Lower leg skin (tissue), 3 donors: ENCODE results near the gene ARHGAP15.

Source experiments
- POLR2A ChIP-seq, 2 donors: fragments of 450-650 bp; IDR thresholded peaks; one replicate each; pipeline ENCODE4 v1.6.1; 2016 to 2017; ENCODE audit warnings: antibody characterized with exemption in 2 of 2, mild to moderate bottlenecking in 1 of 2, moderate library complexity in 1 of 2
- TF ChIP-seq, protein P1 (sequence below), 3 donors: fragments of 450-650 bp; IDR thresholded peaks; one replicate each; pipeline ENCODE4 v1.5.1; 2016; ENCODE audit warnings: antibody characterized with exemption in 3 of 3, mild to moderate bottlenecking in 3 of 3, moderate library complexity in 2 of 3

DNA sequence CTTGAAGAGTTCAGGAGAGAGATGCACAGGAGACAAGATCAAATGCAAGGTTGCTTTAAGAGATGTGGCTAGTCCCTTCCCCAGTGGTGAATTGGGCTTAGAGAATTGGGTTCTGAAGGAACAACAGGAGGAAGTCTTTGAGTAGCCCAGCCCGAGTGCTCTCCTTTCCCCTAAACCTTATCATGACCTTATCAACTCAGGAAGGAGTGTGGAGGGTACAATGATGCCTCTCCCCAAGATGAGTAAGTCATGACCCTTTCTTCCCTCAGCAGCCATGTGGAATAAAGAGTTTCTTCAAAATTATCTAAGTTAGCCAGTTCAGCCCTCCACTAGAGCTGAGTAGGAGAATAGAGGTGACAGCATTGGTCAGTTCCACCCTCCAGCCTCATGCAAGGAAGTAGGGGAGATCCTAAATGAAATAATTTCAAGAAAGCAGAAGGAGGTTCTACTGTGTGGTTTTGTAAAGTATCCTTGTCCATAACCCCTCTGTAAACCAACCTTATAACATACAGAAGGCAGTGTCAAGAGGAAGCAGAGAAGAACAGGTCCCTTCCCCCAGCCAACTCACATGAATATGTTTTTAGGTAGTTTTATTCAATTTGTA is 88.4 kb downstream of the ARHGAP15 start:
- TF ChIP-seq, protein P1, sequence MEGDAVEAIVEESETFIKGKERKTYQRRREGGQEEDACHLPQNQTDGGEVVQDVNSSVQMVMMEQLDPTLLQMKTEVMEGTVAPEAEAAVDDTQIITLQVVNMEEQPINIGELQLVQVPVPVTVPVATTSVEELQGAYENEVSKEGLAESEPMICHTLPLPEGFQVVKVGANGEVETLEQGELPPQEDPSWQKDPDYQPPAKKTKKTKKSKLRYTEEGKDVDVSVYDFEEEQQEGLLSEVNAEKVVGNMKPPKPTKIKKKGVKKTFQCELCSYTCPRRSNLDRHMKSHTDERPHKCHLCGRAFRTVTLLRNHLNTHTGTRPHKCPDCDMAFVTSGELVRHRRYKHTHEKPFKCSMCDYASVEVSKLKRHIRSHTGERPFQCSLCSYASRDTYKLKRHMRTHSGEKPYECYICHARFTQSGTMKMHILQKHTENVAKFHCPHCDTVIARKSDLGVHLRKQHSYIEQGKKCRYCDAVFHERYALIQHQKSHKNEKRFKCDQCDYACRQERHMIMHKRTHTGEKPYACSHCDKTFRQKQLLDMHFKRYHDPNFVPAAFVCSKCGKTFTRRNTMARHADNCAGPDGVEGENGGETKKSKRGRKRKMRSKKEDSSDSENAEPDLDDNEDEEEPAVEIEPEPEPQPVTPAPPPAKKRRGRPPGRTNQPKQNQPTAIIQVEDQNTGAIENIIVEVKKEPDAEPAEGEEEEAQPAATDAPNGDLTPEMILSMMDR (IDR thresholded peaks at IDR 0.05) = no peak
- TF ChIP-seq POLR2A (IDR thresholded peaks at IDR 0.05) = no peak
